AG04449 (cell line): Measurements from ENCODE around the gene SNAP23.
A peak's percentile ranks its signal among the peaks of the same experiment; 100 is the strongest.

Experiments used
- CTCF ChIA-PET: fragments of 350-600 bp; formaldehyde crosslinking; extraction: SDS; loops from one replicate; lab custom pipeline; 2021; ENCODE audit warnings: antibody characterized with exemption; lab: Yijun Ruan, JAX
- POLR2A ChIA-PET: fragments of 400-600, 350-600 bp; formaldehyde crosslinking; extraction: SDS; loops from one replicate; lab custom pipeline; 2020; ENCODE audit warnings: antibody characterized with exemption, inconsistent platforms; lab: Yijun Ruan, JAX
- DNase-seq: peaks from one replicate; pipeline ENCODE4 v3.0.0-alpha.2; 2010; ENCODE audit warnings: low read depth, low spot score
- H3K4me3 ChIP-seq: 2 replicates; pipeline ENCODE4 v1.5.1; 2011; ENCODE audit warnings: low read depth, mild to moderate bottlenecking, control low read depth, low read length
- TF ChIP-seq, protein P1 (sequence below): IDR thresholded peaks from one replicate; pipeline ENCODE4 v1.5.1; 2011; ENCODE audit warnings: mild to moderate bottlenecking, moderate library complexity, low read length, control low read depth, inconsistent platforms; ENCODE audit not compliant: insufficient read depth; ENCODE audit errors: missing control alignments

The SNAP23 gene

DNA sequence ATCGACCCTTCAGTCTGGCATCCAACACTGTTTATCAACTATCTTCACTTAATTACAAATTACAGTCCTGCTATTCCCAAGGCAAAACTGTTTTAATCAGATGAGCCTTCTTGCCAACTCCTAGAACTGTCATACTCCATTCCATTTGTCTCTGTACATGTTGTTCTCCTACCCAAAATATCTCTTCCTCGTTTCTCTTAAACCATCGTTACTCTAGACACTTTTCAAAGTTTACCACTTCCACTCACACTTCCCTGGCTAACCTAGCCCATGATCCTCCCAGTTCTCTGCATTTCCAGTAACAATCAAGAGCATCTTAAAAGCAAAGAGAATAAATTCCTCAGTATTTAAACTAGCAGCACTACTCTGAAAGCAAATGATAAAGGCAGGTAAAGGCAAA is 24.4 kb upstream of the SNAP23 start:
- DNase-seq: no peak
- ChIA-PET CTCF (interaction anchor here (0.8 to 1.6 kb wide), 15 partner anchors 12 to 400 kb away, joined by 3 to 11 read pairs (median 3); partner anchors contain the start of gene ZNF106), POLR2A (interaction anchor here (0.6 kb wide), 1 partner anchor 198 kb away, joined by 4 read pairs; the partner anchor contains the start of gene TMEM87A)
- no peak overlapping the region for H3K4me3 ChIP-seq
- TF ChIP-seq, protein P1, sequence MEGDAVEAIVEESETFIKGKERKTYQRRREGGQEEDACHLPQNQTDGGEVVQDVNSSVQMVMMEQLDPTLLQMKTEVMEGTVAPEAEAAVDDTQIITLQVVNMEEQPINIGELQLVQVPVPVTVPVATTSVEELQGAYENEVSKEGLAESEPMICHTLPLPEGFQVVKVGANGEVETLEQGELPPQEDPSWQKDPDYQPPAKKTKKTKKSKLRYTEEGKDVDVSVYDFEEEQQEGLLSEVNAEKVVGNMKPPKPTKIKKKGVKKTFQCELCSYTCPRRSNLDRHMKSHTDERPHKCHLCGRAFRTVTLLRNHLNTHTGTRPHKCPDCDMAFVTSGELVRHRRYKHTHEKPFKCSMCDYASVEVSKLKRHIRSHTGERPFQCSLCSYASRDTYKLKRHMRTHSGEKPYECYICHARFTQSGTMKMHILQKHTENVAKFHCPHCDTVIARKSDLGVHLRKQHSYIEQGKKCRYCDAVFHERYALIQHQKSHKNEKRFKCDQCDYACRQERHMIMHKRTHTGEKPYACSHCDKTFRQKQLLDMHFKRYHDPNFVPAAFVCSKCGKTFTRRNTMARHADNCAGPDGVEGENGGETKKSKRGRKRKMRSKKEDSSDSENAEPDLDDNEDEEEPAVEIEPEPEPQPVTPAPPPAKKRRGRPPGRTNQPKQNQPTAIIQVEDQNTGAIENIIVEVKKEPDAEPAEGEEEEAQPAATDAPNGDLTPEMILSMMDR: no peak

DNA sequence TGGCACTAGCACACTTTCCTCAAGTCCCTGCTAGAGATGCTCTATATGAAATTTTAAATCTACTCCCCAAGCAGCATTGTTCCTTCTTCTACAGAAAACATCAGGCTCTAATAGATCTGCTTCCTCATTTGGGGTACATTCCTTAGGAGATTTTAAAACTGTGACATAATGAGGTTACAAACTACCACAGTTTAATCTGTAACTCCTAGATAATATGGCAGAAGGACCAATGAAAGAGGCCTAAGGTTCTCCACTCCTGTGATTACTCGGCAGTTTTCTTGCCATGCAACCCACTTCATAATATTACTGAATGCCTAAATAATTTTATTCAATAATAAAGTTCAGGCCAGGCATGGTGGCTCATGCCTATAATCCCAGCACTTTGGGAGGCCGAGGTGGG is 20.6 kb upstream of the SNAP23 start:
- ChIA-PET CTCF (interaction anchor here (0.8 to 2.1 kb wide), 5 partner anchors 9 to 408 kb away, joined by 3 to 7 read pairs (median 3); no protein-coding TSS in a partner anchor), POLR2A (no interaction called here)
- DNase-seq: no peak
- TF ChIP-seq, protein P1: no peak
- H3K4me3 ChIP-seq: no peak overlapping the region

DNA sequence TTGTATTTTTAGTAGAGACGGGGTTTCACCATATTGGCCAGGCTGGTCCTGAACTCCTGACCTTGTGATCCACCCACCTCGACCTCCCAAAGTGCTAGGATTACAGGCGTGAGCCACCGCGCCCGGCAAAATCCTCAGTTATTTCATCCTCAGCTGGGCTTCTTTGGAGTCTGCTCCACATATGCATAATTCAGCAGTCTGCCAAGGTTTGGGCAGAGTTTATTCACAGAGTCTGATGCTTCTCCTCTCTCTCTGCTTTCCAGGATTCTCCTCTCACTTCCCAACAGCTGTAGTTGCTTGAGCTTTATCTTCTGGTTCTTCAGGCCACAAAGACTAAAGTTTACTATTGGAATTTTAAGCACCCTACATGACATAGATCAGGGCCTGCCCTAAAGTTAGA is 12.7 kb upstream of the SNAP23 start:
- H3K4me3 ChIP-seq: no peak overlapping the region
- CTCF ChIA-PET: interaction anchor here (0.7 to 2.3 kb wide), 3 partner anchors 8 to 283 kb away, joined by 3 to 11 read pairs (median 7); no protein-coding TSS in a partner anchor
- TF ChIP-seq, protein P1: no peak
- no peak for DNase-seq
- POLR2A ChIA-PET: no interaction called here

DNA sequence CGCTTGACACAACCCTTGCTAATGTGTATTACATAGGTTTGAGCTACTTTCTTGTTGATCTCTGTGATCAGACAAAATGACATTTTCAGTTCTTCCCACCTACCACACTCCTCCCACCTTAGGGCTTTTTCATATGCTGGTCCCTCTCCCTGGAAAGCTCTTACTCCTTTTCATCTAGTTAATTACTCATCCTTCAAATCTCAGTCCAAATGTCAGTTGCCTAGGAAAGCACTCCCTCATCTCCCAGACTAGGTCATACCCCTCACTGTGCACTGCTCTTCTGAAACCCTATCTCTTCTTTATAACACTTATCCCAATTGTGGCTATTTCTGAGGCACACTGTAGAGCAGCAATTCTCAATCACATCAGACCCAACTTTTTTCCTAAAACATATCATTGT is 11.8 kb upstream of the SNAP23 start:
- POLR2A ChIA-PET: no interaction called here
- H3K4me3 ChIP-seq: no peak overlapping the region
- CTCF ChIA-PET: interaction anchor here (2.2 to 2.3 kb wide), 2 partner anchors 9 to 12 kb away, joined by 7 to 11 read pairs; no protein-coding TSS in a partner anchor
- no peak for DNase-seq
- TF ChIP-seq, protein P1: no peak

DNA sequence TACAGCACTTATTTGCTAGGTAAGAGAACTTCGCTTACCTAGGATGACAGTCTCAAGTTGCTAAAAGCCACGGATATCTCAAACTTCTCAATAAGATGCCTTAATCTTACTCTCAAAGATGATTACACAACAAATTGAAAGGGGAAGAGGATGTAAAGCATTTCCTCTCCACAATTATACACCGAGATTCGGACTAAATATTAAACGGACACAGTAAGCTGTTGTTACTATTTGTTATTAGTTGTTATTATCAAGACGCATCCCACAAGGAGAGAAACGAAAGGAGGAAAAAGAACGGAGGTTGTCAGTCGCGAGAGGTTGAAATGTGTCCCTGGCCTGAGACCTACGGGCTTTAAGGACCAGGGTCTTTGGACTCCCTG is 5.2 kb upstream of the SNAP23 start:
- CTCF ChIA-PET: interaction anchor here (1.1 to 2.6 kb wide), 4 partner anchors 13 to 161 kb away, joined by 3 to 7 read pairs (median 4); no protein-coding TSS in a partner anchor
- DNase-seq: no peak
- peak overlapping the region; percentile 96 for H3K4me3 ChIP-seq
- POLR2A ChIA-PET: interaction anchor here (1.0 kb wide), 1 partner anchor 34 kb away, joined by 4 read pairs; no protein-coding TSS in a partner anchor
- TF ChIP-seq, protein P1: no peak

DNA sequence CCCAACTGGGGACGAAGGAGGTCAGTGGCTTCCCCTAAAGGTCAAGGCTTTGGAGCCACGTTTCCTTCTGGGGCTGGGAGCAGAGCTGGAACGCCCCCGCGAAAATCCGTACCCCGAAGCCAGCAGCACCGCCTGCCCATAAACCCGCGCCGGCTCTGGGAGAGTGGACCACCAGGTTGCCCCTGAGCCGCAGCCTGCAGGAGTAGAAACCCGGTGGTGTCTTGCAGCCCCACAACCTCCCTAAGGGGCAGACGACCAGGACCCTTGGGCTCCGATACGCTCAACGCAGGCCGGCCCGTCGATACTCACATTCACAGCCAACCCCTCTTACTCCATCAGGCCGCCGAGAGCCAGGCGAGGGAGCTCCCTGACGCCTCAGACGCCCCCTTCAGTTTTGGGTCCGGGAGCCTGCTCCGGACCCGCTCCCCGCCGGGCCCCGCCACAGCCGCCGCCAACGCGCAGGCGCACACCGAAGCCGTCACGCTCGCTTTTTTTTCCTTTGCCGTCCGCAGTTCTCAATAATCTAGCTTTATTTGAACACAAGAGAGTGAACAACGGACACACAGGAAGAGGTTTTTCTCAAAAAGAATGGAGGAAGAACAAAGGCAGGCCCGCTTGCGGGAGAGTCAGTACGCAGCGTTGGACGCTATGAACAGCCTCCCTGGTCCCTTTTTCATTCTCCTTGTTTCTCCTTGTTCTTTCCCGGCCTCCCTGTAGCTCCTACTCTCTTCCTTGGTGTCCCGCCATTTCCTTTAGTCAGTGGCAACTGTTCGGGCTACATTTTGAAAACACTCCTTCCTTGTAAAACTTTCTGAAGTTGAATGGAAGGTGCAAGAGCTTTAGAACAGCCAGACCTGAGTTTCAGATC is 4.5 kb upstream of the SNAP23 start, which contains the start of gene ZNF106:
TSS of gene ZNF106 (minus strand) at position 471 of the 868 bp plus-strand sequence. CDS start 18,852 bp downstream, outside the sequence.
- DNase-seq: peak; percentile 58
- CTCF ChIA-PET: interaction anchor here (1.0 to 2.6 kb wide), 6 partner anchors 14 to 161 kb away, joined by 3 to 7 read pairs (median 4); no protein-coding TSS in a partner anchor
- POLR2A ChIA-PET: interaction anchor here (0.5 to 1.0 kb wide), 3 partner anchors 8 to 56 kb away, joined by 3 to 4 read pairs (median 3); no protein-coding TSS in a partner anchor
- TF ChIP-seq, protein P1: peak; percentile 30
- H3K4me3 ChIP-seq: peak within 1 kb of the TSS; percentile 96
